ENCODE data around the gene FIBP. TPM values are rescaled to one million over a fixed set of nuclear protein-coding genes. Genes with fewer than 3 reads are reported as not detected.

FIBP gene
- total and polyA plus RNA-seq, 3 donors from 2014 or later, result 131 to 149 (median 144) TPM

GRCh38 chr11:65887723-65888162 is 528 bp downstream of the FIBP start:
- intact Hi-C loops (cut with DNase I; ENCODE audit: low total_unique reads), result loop anchor here (10.0 kb wide), 1 partner anchor 97 kb away; no protein-coding TSS in a partner anchor
- 2 to 7% methylated on average over 10 to 23 of the region's 23 CpGs for WGBS, 2 donors
- Histone ChIP-seq H3K4me1 (peaks cover 33% of the 10 kb centered on the region), H3K9me3 (no peaks in the 10 kb centered on the region), H3K36me3 (ENCODE audit: low read depth, missing control alignments) (no peaks in the 10 kb centered on the region), H3K27me3 (no peaks in the 10 kb centered on the region), H3K4me3 (peak overlapping the region; percentile 73 to 83), H3K27ac (peak overlapping the region; percentile 91 to 97)
- TF ChIP-seq POLR2A (IDR thresholded peaks at IDR 0.05), result no peak
- no peak for TF ChIP-seq CTCF (IDR thresholded peaks at IDR 0.05)
- DNase-seq, result no peak

- intact Hi-C loops (cut with DNase I; ENCODE audit: low total_unique reads), result loop anchor here (10.0 kb wide), 1 partner anchor 98 kb away; no protein-coding TSS in a partner anchor
- WGBS, 2 donors, result 62 to 72% methylated on average over 14 of the region's 14 CpGs
- Histone ChIP-seq H3K4me3 (peak overlapping the region in 1 of 2 donors; percentile 83), H3K4me1 (peaks cover 26% of the 10 kb centered on the region), H3K27ac (peak overlapping the region in 1 of 2 donors; percentile 97), H3K27me3 (no peaks in the 10 kb centered on the region), H3K36me3 (ENCODE audit: low read depth, missing control alignments) (no peaks in the 10 kb centered on the region), H3K9me3 (no peaks in the 10 kb centered on the region)
- no peak for DNase-seq
- TF ChIP-seq CTCF (IDR thresholded peaks at IDR 0.05), result no peak
These were observed 1.2 kb downstream of the FIBP start for GRCh38 chr11:65886826-65887722.

GRCh38 chr11:65885808-65886536 is 2.3 kb downstream of the FIBP start:
- 93 to 94% methylated on average over 12 of the region's 12 CpGs for WGBS, 2 donors

DNA sequence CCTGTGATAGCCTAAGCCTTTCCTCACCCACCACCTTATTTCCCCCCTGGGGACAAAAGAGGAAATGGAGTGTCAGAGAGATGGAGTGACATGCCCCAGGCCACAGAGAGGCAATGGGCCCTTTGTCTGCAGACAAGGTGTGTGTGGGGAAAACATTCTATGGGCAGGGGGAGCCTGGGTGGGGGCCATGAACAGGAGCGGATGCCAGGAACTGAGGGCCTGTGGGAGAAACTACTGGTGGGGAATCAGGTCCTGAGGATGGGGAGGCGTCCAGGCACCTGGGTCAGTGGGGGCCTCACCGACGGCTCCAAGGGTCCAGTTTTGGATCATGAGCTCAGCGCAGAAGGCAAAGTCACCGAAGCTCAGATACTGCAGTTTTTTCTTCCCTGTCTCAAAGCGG is 3.0 kb downstream of the FIBP start:
- no peak for DNase-seq
- Histone ChIP-seq H3K36me3 (ENCODE audit: low read depth, missing control alignments) (no peaks in the 10 kb centered on the region), H3K4me1 (peaks cover 22% of the 10 kb centered on the region), H3K4me3 (no peak overlapping the region), H3K27ac (no peak overlapping the region), H3K9me3 (no peaks in the 10 kb centered on the region), H3K27me3 (no peaks in the 10 kb centered on the region)
- 90 to 96% methylated on average over 7 of the region's 7 CpGs for WGBS, 2 donors
- TF ChIP-seq CTCF (IDR thresholded peaks at IDR 0.05), result no peak
- no peak for TF ChIP-seq POLR2A (IDR thresholded peaks at IDR 0.05)
- intact Hi-C loops (cut with DNase I; ENCODE audit: low total_unique reads), result loop anchor here (10.0 kb wide), 1 partner anchor 100 kb away; no protein-coding TSS in a partner anchor

More at GRCh38 chr11:65885808-65886536, 2.3 kb downstream of the FIBP start:
- no peaks in the 10 kb centered on the region for H3K36me3 ChIP-seq (ENCODE audit: low read depth, missing control alignments)
- no peak for TF ChIP-seq POLR2A (IDR thresholded peaks at IDR 0.05)
- TF ChIP-seq CTCF (IDR thresholded peaks at IDR 0.05), result no peak
- H3K9me3 ChIP-seq, result no peaks in the 10 kb centered on the region
- no peak for DNase-seq
- no peak overlapping the region for H3K4me3 ChIP-seq
- H3K27ac ChIP-seq, result no peak overlapping the region
- peaks cover 23% of the 10 kb centered on the region for H3K4me1 ChIP-seq
- no peaks in the 10 kb centered on the region for H3K27me3 ChIP-seq
- intact Hi-C loops (cut with DNase I; ENCODE audit: low total_unique reads), result loop anchor here (10.0 kb wide), 1 partner anchor 99 kb away; no protein-coding TSS in a partner anchor
